NCI-H2029 (cell line): Measurements from ENCODE around the gene INTS2.
A peak's percentile ranks its signal among the peaks of the same experiment; 100 is the strongest.
"Not testable (repeated sequence)": the region's sequence is repeated elsewhere in the genome, so short reads cannot be mapped to it uniquely, and the experiment has no call there.

Source experiments
- DNase-seq: peaks from one replicate; lab custom pipeline; 2025; lab: John Stamatoyannopoulos, UW

The INTS2 gene

GRCh38 chr17:61846761-61847375 is 80.9 kb downstream of the INTS2 start:
- DNase-seq, result no peak

- no peak for DNase-seq
Measured at GRCh38 chr17:61846088-61846487, 81.7 kb downstream of the INTS2 start.

- no peak for DNase-seq
Measured at GRCh38 chr17:61843435-61843834, 84.3 kb downstream of the INTS2 start.

- DNase-seq, result no peak
Measured at GRCh38 chr17:61842899-61843298, 84.9 kb downstream of the INTS2 start.

- DNase-seq, result no peak
Measured at GRCh38 chr17:61839300-61839786, 88.4 kb downstream of the INTS2 start.

- DNase-seq, result peak; percentile 12
Measured at GRCh38 chr17:61837175-61838051, 90.4 kb downstream of the INTS2 start.

GRCh38 chr17:61836266-61837174 is 91.3 kb downstream of the INTS2 start:
- no peak for DNase-seq

GRCh38 chr17:61835606-61836005 is 92.2 kb downstream of the INTS2 start:
- no peak for DNase-seq

GRCh38 chr17:61834610-61835009 is 93.2 kb downstream of the INTS2 start:
- DNase-seq, result no peak

GRCh38 chr17:61833536-61834193 is 94.1 kb downstream of the INTS2 start:
- no peak for DNase-seq

- DNase-seq, result no peak
Measured at GRCh38 chr17:61832463-61832862, 95.3 kb downstream of the INTS2 start.

- no peak for DNase-seq
Measured at GRCh38 chr17:61831099-61831498, 96.7 kb downstream of the INTS2 start.

- DNase-seq, result no peak
Measured at GRCh38 chr17:61828694-61829093, 99.1 kb downstream of the INTS2 start.

- DNase-seq, result no peak
Measured at GRCh38 chr17:61827649-61828395, 100.0 kb downstream of the INTS2 start.

GRCh38 chr17:61826866-61827265 is 100.9 kb downstream of the INTS2 start:
- DNase-seq, result not testable (repeated sequence)

GRCh38 chr17:61826198-61826597 is 101.6 kb downstream of the INTS2 start:
- not testable (repeated sequence) for DNase-seq

- DNase-seq, result no peak
Measured at GRCh38 chr17:61825448-61826137, 102.2 kb downstream of the INTS2 start.

GRCh38 chr17:61822326-61823285 is 105.2 kb downstream of the INTS2 start:
- DNase-seq, result no peak

- DNase-seq, result no peak
Measured at GRCh38 chr17:61821655-61822054, 106.1 kb downstream of the INTS2 start.
